Thoracic aorta (tissue), 2 donors: ENCODE measurements around the gene RSPO4. TPM values are rescaled to one million over a fixed set of nuclear protein-coding genes. Genes with fewer than 3 reads are reported as not detected.

Experiments
- ATAC-seq: fragments of 150-250 bp; one replicate; pipeline ENCODE4 v1.8.0; 2017; ENCODE audit warnings: low read depth; ENCODE audit not compliant: insufficient number of reproducible peaks, low FRiP score
- DNase-seq: peaks from one replicate; pipeline ENCODE4 v3.0.0-alpha.2; 2020; ENCODE audit warnings: low spot score
- H3K27ac ChIP-seq, 2 donors: fragments of 200-600 bp; sonication (generic); 1 replicate in 1 of 2; 2 replicates in 1 of 2; pipeline ENCODE4 v1.5.1; 2016; ENCODE audit warnings: mild to moderate bottlenecking in 2 of 2, moderate library complexity in 2 of 2
- H3K27me3 ChIP-seq: fragments of 200-600 bp; sonication (generic); replicated peaks from 2 replicates; pipeline ENCODE4 v1.6.0; 2016; ENCODE audit warnings: mild to moderate bottlenecking; ENCODE audit not compliant: insufficient read depth
- H3K36me3 ChIP-seq: fragments of 200-600 bp; sonication (generic); one replicate; pipeline ENCODE4 v1.5.1; 2016
- H3K4me1 ChIP-seq, 2 donors: fragments of 200-600 bp; sonication (generic); 1 replicate in 1 of 2; 2 replicates in 1 of 2; pipeline versions ENCODE4 v1.5.1 to v1.6.0; 2016; ENCODE audit warnings: low read depth in 2 of 2, mild to moderate bottlenecking in 1 of 2; ENCODE audit not compliant: control insufficient read depth in 1 of 2
- H3K4me3 ChIP-seq: fragments of 200-600 bp; sonication (generic); 2 replicates; pipeline ENCODE4 v1.5.1; 2016; ENCODE audit warnings: mild to moderate bottlenecking
- H3K9me3 ChIP-seq: fragments of 200-600 bp; sonication (generic); 2 replicates; pipeline ENCODE4 v1.5.1; 2016
- total RNA-seq, 2 donors: library from RNA; depleted of rRNA; stranded (reverse); fragments of >200 nt; gene quantifications; one replicate each; pipeline versions ENCODE4 v1.1.0 to v1.2.3, GENCODE V29; 2016
- TF ChIP-seq, protein P1 (sequence below): fragments of 200-600 bp; sonication (generic); IDR thresholded peaks from one replicate; pipeline ENCODE4 v1.5.1; 2019; ENCODE audit warnings: antibody characterized with exemption

RSPO4 gene
- total RNA-seq, 2 donors from 2014 or later = not detected

DNA sequence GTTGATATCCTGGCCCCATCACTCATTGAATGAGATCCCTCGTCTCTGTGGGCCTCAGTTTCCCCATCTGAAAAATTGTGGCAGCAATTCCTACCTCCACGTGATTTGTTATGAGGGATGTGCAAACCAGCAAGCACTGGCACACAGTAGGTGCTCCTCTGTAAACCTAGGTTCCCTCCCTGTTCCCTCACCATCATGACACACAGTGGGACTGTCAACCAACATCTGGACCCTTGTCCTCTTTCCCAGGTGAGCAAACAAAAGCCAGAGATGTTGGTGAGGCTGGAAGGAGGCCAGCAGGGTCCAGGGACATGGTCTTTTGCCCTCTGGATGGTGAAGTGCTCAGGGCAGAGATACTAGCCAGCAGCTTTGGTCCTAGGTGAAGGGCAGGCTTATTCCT, 26.1 kb downstream of the RSPO4 start:
- Histone ChIP-seq H3K27me3 (no peaks in the 10 kb centered on the region), H3K27ac (no peak overlapping the region), H3K4me1 (no peaks in the 10 kb centered on the region), H3K4me3 (no peak overlapping the region), H3K36me3 (no peaks in the 10 kb centered on the region), H3K9me3 (no peaks in the 10 kb centered on the region)
- DNase-seq = no peak
- ATAC-seq = no peak
- TF ChIP-seq, protein P1, sequence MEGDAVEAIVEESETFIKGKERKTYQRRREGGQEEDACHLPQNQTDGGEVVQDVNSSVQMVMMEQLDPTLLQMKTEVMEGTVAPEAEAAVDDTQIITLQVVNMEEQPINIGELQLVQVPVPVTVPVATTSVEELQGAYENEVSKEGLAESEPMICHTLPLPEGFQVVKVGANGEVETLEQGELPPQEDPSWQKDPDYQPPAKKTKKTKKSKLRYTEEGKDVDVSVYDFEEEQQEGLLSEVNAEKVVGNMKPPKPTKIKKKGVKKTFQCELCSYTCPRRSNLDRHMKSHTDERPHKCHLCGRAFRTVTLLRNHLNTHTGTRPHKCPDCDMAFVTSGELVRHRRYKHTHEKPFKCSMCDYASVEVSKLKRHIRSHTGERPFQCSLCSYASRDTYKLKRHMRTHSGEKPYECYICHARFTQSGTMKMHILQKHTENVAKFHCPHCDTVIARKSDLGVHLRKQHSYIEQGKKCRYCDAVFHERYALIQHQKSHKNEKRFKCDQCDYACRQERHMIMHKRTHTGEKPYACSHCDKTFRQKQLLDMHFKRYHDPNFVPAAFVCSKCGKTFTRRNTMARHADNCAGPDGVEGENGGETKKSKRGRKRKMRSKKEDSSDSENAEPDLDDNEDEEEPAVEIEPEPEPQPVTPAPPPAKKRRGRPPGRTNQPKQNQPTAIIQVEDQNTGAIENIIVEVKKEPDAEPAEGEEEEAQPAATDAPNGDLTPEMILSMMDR = no peak

DNA sequence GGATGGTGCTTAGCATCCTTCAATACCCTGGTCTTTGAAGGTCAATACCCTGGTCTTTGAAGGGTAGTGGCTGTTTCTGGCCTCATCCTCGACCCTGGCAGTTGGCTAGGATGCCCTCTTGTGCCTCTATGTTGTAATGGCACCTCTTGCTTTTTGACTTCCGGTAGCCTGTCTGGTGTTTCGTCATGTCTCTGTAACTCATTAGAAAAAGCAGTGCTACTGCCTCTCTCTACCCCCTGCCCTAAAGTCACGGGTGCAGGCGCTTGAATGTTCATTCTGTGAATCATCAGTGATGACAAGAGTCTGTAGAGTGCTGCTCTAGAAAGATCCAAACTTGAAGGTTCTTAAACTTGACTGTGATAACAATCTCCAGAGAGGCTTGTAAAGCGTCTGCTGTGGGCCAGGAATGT, 28.3 kb downstream of the RSPO4 start:
- TF ChIP-seq, protein P1 = no peak
- DNase-seq = no peak
- H3K9me3 ChIP-seq = no peaks in the 10 kb centered on the region
- ATAC-seq = no peak
- H3K4me3 ChIP-seq = no peak overlapping the region
- H3K4me1 ChIP-seq = no peaks in the 10 kb centered on the region
- H3K27me3 ChIP-seq = no peaks in the 10 kb centered on the region
- no peaks in the 10 kb centered on the region for H3K36me3 ChIP-seq
- no peak overlapping the region for H3K27ac ChIP-seq

GRCh38 chr20:972256-972655, 29.9 kb downstream of the RSPO4 start:
- H3K27ac ChIP-seq = no peak overlapping the region
- H3K36me3 ChIP-seq = no peaks in the 10 kb centered on the region
- TF ChIP-seq, protein P1 = no peak
- H3K27me3 ChIP-seq = no peaks in the 10 kb centered on the region
- no peak for ATAC-seq
- H3K9me3 ChIP-seq = no peaks in the 10 kb centered on the region
- H3K4me3 ChIP-seq = no peak overlapping the region
- no peak for DNase-seq
- H3K4me1 ChIP-seq = no peaks in the 10 kb centered on the region

DNA sequence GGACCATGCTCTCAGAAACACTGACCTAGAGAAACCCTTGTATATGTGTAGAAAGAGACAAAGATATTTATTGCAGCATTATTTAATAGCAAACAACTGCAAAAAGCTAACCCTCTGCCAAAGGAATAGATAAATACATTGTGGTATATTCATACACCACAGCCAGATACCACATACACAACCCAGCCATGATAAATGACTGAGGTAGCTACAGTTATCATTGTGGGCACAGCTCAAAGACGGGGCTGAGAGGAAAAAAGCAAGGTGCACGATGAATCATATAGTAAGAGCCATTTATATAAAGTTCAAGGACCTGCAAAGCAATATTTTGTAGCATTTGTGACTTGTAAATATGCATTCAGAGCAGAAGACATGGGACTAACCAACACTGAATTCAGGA, 30.8 kb downstream of the RSPO4 start:
- Histone ChIP-seq H3K36me3 (no peaks in the 10 kb centered on the region), H3K27me3 (no peaks in the 10 kb centered on the region), H3K27ac (no peak overlapping the region), H3K4me1 (no peaks in the 10 kb centered on the region), H3K4me3 (no peak overlapping the region), H3K9me3 (no peaks in the 10 kb centered on the region)
- no peak for ATAC-seq
- no peak for DNase-seq
- TF ChIP-seq, protein P1 = no peak

DNA sequence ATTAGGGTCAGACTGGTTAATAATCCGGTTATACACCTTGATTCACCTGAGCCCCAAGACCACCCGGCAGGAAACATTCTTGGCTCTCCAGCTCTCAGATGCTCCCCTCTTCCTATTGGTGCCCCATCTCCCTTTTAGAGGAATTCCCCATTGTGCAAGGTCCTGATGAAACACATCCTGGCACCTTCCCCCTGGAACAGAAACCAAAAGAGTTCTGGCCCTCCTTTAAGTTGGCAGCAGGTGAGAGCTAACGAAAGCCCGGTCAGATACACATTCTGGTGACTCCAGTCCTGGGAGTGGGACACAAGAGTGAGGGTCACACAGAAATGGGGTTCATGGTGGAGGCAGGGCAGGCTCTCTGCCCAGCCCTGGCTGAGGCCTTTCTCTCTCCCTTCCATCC, 32.2 kb downstream of the RSPO4 start:
- Histone ChIP-seq H3K27me3 (no peaks in the 10 kb centered on the region), H3K4me3 (no peak overlapping the region), H3K9me3 (no peaks in the 10 kb centered on the region), H3K4me1 (no peaks in the 10 kb centered on the region), H3K36me3 (no peaks in the 10 kb centered on the region), H3K27ac (no peak overlapping the region)
- ATAC-seq = no peak
- TF ChIP-seq, protein P1 = no peak
- DNase-seq = no peak
